ENCODE data around the gene CDT1.
"Not testable (repeated sequence)": the region's sequence is repeated elsewhere in the genome, so short reads cannot be mapped to it uniquely, and the experiment has no call there.

Gene CDT1

GRCh38 chr16:88815227-88815626, 11.6 kb downstream of the CDT1 start:
- H3K27ac ChIP-seq: no peak overlapping the region
- no peak for DNase-seq (ENCODE audit: low read depth, low spot score)

- DNase-seq (ENCODE audit: low read depth, low spot score): no peak
- no peak overlapping the region for H3K27ac ChIP-seq
These were observed 12.5 kb downstream of the CDT1 start for GRCh38 chr16:88815901-88816589.

- DNase-seq (ENCODE audit: low read depth, low spot score): no peak
- H3K27ac ChIP-seq: no peak overlapping the region
These were observed 13.3 kb downstream of the CDT1 start for GRCh38 chr16:88816736-88817535.

- no peak overlapping the region for H3K27ac ChIP-seq
- no peak for DNase-seq (ENCODE audit: low read depth, low spot score)
These were observed 14.4 kb downstream of the CDT1 start for GRCh38 chr16:88817785-88818574.

GRCh38 chr16:88818575-88818874, 14.9 kb downstream of the CDT1 start:
- no peak for DNase-seq (ENCODE audit: low read depth, low spot score)
- no peak overlapping the region for H3K27ac ChIP-seq

GRCh38 chr16:88819126-88819525, 15.5 kb downstream of the CDT1 start:
- DNase-seq (ENCODE audit: low read depth, low spot score): no peak
- no peak overlapping the region for H3K27ac ChIP-seq

GRCh38 chr16:88820385-88821025, 16.9 kb downstream of the CDT1 start:
- no peak for DNase-seq (ENCODE audit: low read depth, low spot score)
- H3K27ac ChIP-seq: no peak overlapping the region

GRCh38 chr16:88821168-88821850, 17.7 kb downstream of the CDT1 start:
- no peak for DNase-seq (ENCODE audit: low read depth, low spot score)
- no peak overlapping the region for H3K27ac ChIP-seq

GRCh38 chr16:88822281-88823040, 18.9 kb downstream of the CDT1 start:
- H3K27ac ChIP-seq: no peak overlapping the region
- DNase-seq (ENCODE audit: low read depth, low spot score): no peak

- not testable (repeated sequence) for H3K27ac ChIP-seq; DNase-seq (ENCODE audit: low read depth, low spot score)
These were observed 20.1 kb downstream of the CDT1 start for GRCh38 chr16:88823646-88824045.

- H3K27ac ChIP-seq: no peak overlapping the region
These were observed 20.9 kb downstream of the CDT1 start for GRCh38 chr16:88824256-88825077.

GRCh38 chr16:88825146-88825545, 21.6 kb downstream of the CDT1 start:
- no peak overlapping the region for H3K27ac ChIP-seq
- DNase-seq (ENCODE audit: low read depth, low spot score): no peak

More at GRCh38 chr16:88824256-88825077, 20.9 kb downstream of the CDT1 start:
- DNase-seq (ENCODE audit: low read depth, low spot score): no peak

- H3K27ac ChIP-seq: no peak overlapping the region
- no peak for DNase-seq (ENCODE audit: low read depth, low spot score)
These were observed 22.7 kb downstream of the CDT1 start for GRCh38 chr16:88826070-88826840.

- no peak overlapping the region for H3K27ac ChIP-seq
- DNase-seq (ENCODE audit: low read depth, low spot score): no peak
These were observed 24.1 kb downstream of the CDT1 start for GRCh38 chr16:88827727-88828126.

- no peak overlapping the region for H3K27ac ChIP-seq
- DNase-seq (ENCODE audit: low read depth, low spot score): no peak
These were observed 25.1 kb downstream of the CDT1 start for GRCh38 chr16:88828711-88829110.

- DNase-seq (ENCODE audit: low read depth, low spot score): no peak
- H3K27ac ChIP-seq: no peak overlapping the region
These were observed 26.7 kb downstream of the CDT1 start for GRCh38 chr16:88830258-88830657.

- no peak overlapping the region for H3K27ac ChIP-seq
- no peak for DNase-seq (ENCODE audit: low read depth, low spot score)
These were observed 27.2 kb downstream of the CDT1 start for GRCh38 chr16:88830783-88831182.

- no peak for DNase-seq (ENCODE audit: low read depth, low spot score)
These were observed 28.2 kb downstream of the CDT1 start for GRCh38 chr16:88831838-88832237.

More at GRCh38 chr16:88831838-88832237, 28.2 kb downstream of the CDT1 start:
- H3K27ac ChIP-seq: no peak overlapping the region
